Measurements from ENCODE around the gene LEPROT.

GRCh38 chr1:65432918-65433317 is 12.4 kb downstream of the LEPROT start:
- TF ChIP-seq SP1 (IDR thresholded peaks at IDR 0.05) (no peak), HDGF (IDR thresholded peaks at IDR 0.05; ENCODE audit: borderline replicate concordance) (no peak), ELF4 (IDR thresholded peaks at IDR 0.05) (no peak), FOXA1 (IDR thresholded peaks at IDR 0.05) (no peak), FOXM1 (IDR thresholded peaks at IDR 0.05; ENCODE audit: borderline replicate concordance) (no peak), FOXK2 (IDR thresholded peaks at IDR 0.05) (no peak), BHLHE40 (IDR thresholded peaks at IDR 0.05; ENCODE audit: borderline replicate concordance) (no peak), PKNOX1 (IDR thresholded peaks at IDR 0.05) (no peak), TARDBP (IDR thresholded peaks at IDR 0.05) (no peak)

Measured in HEK293T (cell line).